Islet of Langerhans (tissue), 1 donor: Measurements from ENCODE around the gene SLC66A3.
A peak's percentile ranks its signal among the peaks of the same experiment; 100 is the strongest.
"Not testable (repeated sequence)": the region's sequence is repeated elsewhere in the genome, so short reads cannot be mapped to it uniquely, and the experiment has no call there.

ENCODE experiments used
- FAIRE-seq: peaks from one replicate; lab custom pipeline; 2011; peaks lifted over from hg19 to GRCh38; lab: Jason Lieb, UNC

Gene SLC66A3

GRCh38 chr2:11165046-11165445 is 9.8 kb downstream of the SLC66A3 start:
- not testable (repeated sequence) for FAIRE-seq

GRCh38 chr2:11166476-11166875 is 11.2 kb downstream of the SLC66A3 start:
- FAIRE-seq: no peak

- FAIRE-seq: no peak
These were observed 13.2 kb downstream of the SLC66A3 start for GRCh38 chr2:11168488-11168887.

GRCh38 chr2:11169333-11169732 is 14.1 kb downstream of the SLC66A3 start:
- FAIRE-seq: no peak

GRCh38 chr2:11174222-11174621 is 19.0 kb downstream of the SLC66A3 start:
- no peak for FAIRE-seq

GRCh38 chr2:11175293-11175795 is 20.1 kb downstream of the SLC66A3 start:
- FAIRE-seq: no peak

- no peak for FAIRE-seq
These were observed 22.8 kb downstream of the SLC66A3 start for GRCh38 chr2:11177871-11178690.

GRCh38 chr2:11179196-11179595 is 23.9 kb downstream of the SLC66A3 start:
- FAIRE-seq: no peak

- no peak for FAIRE-seq
These were observed 24.6 kb downstream of the SLC66A3 start for GRCh38 chr2:11179899-11180298.

GRCh38 chr2:11180653-11181052 is 25.4 kb downstream of the SLC66A3 start:
- FAIRE-seq: no peak

GRCh38 chr2:11182951-11183350 is 27.7 kb downstream of the SLC66A3 start:
- no peak for FAIRE-seq

GRCh38 chr2:11186145-11186544 is 30.9 kb downstream of the SLC66A3 start:
- FAIRE-seq: no peak

GRCh38 chr2:11187083-11187619 is 31.9 kb downstream of the SLC66A3 start:
- no peak for FAIRE-seq

GRCh38 chr2:11187731-11188130 is 32.5 kb downstream of the SLC66A3 start:
- FAIRE-seq: no peak

GRCh38 chr2:11196246-11196645 is 41.0 kb downstream of the SLC66A3 start:
- FAIRE-seq: no peak

- FAIRE-seq: no peak
These were observed 45.4 kb downstream of the SLC66A3 start for GRCh38 chr2:11200651-11201050.

- no peak for FAIRE-seq
These were observed 46.7 kb downstream of the SLC66A3 start for GRCh38 chr2:11201969-11202368.

- peak; percentile 69 for FAIRE-seq
These were observed 48.2 kb downstream of the SLC66A3 start for GRCh38 chr2:11203480-11203879.

- no peak for FAIRE-seq
These were observed 52.8 kb downstream of the SLC66A3 start for GRCh38 chr2:11208083-11208482.

- no peak for FAIRE-seq
These were observed 57.4 kb downstream of the SLC66A3 start for GRCh38 chr2:11212645-11213044.

- FAIRE-seq: no peak
These were observed 57.9 kb downstream of the SLC66A3 start for GRCh38 chr2:11213090-11213638.

- no peak for FAIRE-seq
These were observed 58.7 kb downstream of the SLC66A3 start for GRCh38 chr2:11213975-11214374.

- FAIRE-seq: no peak
These were observed 59.5 kb downstream of the SLC66A3 start for GRCh38 chr2:11214770-11215169.

- FAIRE-seq: peak; percentile 43
These were observed 60.1 kb downstream of the SLC66A3 start for GRCh38 chr2:11215407-11215806.
